Loucy (cell line): ENCODE results near the gene PRDX1.
A peak's percentile ranks its signal among the peaks of the same experiment; 100 is the strongest.

Source experiments
- H2AFZ ChIP-seq: fragments of 200-600 bp; sonication (generic); 2 replicates; pipeline ENCODE4 v1.6.0; 2016; ENCODE audit warnings: antibody characterized with exemption, mild to moderate bottlenecking, low read length, moderate library complexity
- H3F3A ChIP-seq: fragments of 200-600 bp; 2 replicates; pipeline ENCODE4 v1.6.0; 2016; ENCODE audit warnings: antibody characterized with exemption, low read depth, mild to moderate bottlenecking
- H3K27me3 ChIP-seq: fragments of 200-600 bp; sonication (generic); 2 replicates; pipeline ENCODE4 v1.6.1; 2014; ENCODE audit warnings: low read length, mild to moderate bottlenecking; ENCODE audit not compliant: insufficient read depth, poor library complexity, severe bottlenecking
- H3K36me3 ChIP-seq: fragments of 200-600 bp; sonication (generic); 2 replicates; pipeline ENCODE4 v1.6.1; 2016; ENCODE audit warnings: low read length; ENCODE audit not compliant: insufficient read depth
- H3K4me1 ChIP-seq: fragments of 200-600 bp; sonication (generic); 2 replicates; pipeline ENCODE4 v1.5.1; 2014; ENCODE audit warnings: low read length, mild to moderate bottlenecking; ENCODE audit not compliant: insufficient read depth, poor library complexity, severe bottlenecking
- H3K4me2 ChIP-seq: fragments of 200-600 bp; sonication (generic); 2 replicates; pipeline ENCODE4 v1.6.0; 2014; ENCODE audit warnings: antibody characterized with exemption, low read length, low read depth, mild to moderate bottlenecking; ENCODE audit not compliant: poor library complexity, severe bottlenecking
- H3K4me3 ChIP-seq: fragments of 200-600 bp; sonication (generic); 2 replicates; pipeline ENCODE4 v1.5.1; 2014; ENCODE audit warnings: low read length, mild to moderate bottlenecking, mixed read lengths; ENCODE audit not compliant: poor library complexity, severe bottlenecking
- H3K79me2 ChIP-seq: fragments of 200-600 bp; sonication (generic); 2 replicates; pipeline ENCODE4 v1.6.1; 2014; ENCODE audit warnings: low read length; ENCODE audit not compliant: insufficient read depth
- H3K9ac ChIP-seq: fragments of 200-600 bp; sonication (generic); 2 replicates; pipeline ENCODE4 v1.6.0; 2014; ENCODE audit warnings: mild to moderate bottlenecking, low read depth, low read length, moderate library complexity; ENCODE audit not compliant: poor library complexity, severe bottlenecking
- H3K9me2 ChIP-seq: fragments of 200-600 bp; sonication (generic); replicated peaks from 2 replicates; pipeline ENCODE4 v1.6.1; 2016; ENCODE audit warnings: low read depth, low read length, mixed read lengths
- H3K9me3 ChIP-seq: fragments of 200-600 bp; sonication (generic); 2 replicates; pipeline ENCODE4 v1.6.1; 2014; ENCODE audit warnings: mild to moderate bottlenecking, antibody characterized with exemption, low read length, low read depth; ENCODE audit not compliant: insufficient read depth
- H4K20me1 ChIP-seq: fragments of 200-600 bp; sonication (generic); 2 replicates; pipeline ENCODE4 v1.6.0; 2014; ENCODE audit warnings: antibody characterized with exemption, low read length, mild to moderate bottlenecking; ENCODE audit not compliant: insufficient read depth, poor library complexity, severe bottlenecking
- CTCF ChIP-seq: fragments of 200-600 bp; sonication (generic); conservative IDR thresholded peaks from 2 replicates; pipeline ENCODE4 v1.5.1; 2014; ENCODE audit warnings: mild to moderate bottlenecking, antibody characterized with exemption, low read length
- EZH2phosphoT487 ChIP-seq: fragments of 200-600 bp; IDR thresholded peaks from 2 replicates; pipeline ENCODE4 v1.6.1; 2018; ENCODE audit warnings: antibody characterized with exemption, mild to moderate bottlenecking, moderate library complexity, borderline replicate concordance

Gene PRDX1

GRCh38 chr1:45566722-45567121 is 45.0 kb upstream of the PRDX1 start:
- no peaks in the 10 kb centered on the region for H3K4me1 ChIP-seq
- H3K27me3 ChIP-seq = no peaks in the 10 kb centered on the region
- H3K9me3 ChIP-seq = no peaks in the 10 kb centered on the region
- H3K79me2 ChIP-seq = peaks cover 17% of the 10 kb centered on the region; the same call in 1 of the 2 replicates
- no peak overlapping the region for H3K4me2 ChIP-seq
- TF ChIP-seq EZH2phosphoT487 (no peak), CTCF (no peak)
- H2AFZ ChIP-seq = no peak overlapping the region
- no peaks in the 10 kb centered on the region for H3K9me2 ChIP-seq
- H3K4me3 ChIP-seq = no peak overlapping the region
- peaks cover 75% of the 10 kb centered on the region; the same call in 1 of the 2 replicates for H3K36me3 ChIP-seq
- H3F3A ChIP-seq = peaks cover 6% of the 10 kb centered on the region; the same call in 1 of the 2 replicates
- H4K20me1 ChIP-seq = peaks cover 11% of the 10 kb centered on the region
- H3K9ac ChIP-seq = no peak overlapping the region

GRCh38 chr1:45563843-45564242 is 42.2 kb upstream of the PRDX1 start:
- no peaks in the 10 kb centered on the region for H3F3A ChIP-seq
- no peak overlapping the region for H2AFZ ChIP-seq
- TF ChIP-seq EZH2phosphoT487 (no peak), CTCF (no peak)
- H3K79me2 ChIP-seq = peaks cover 44% of the 10 kb centered on the region
- peaks cover 17% of the 10 kb centered on the region for H4K20me1 ChIP-seq
- H3K27me3 ChIP-seq = no peaks in the 10 kb centered on the region
- no peaks in the 10 kb centered on the region for H3K9me2 ChIP-seq
- no peak overlapping the region for H3K4me3 ChIP-seq
- no peak overlapping the region for H3K4me2 ChIP-seq
- H3K9me3 ChIP-seq = no peaks in the 10 kb centered on the region
- peaks cover 60% of the 10 kb centered on the region; the same call in 1 of the 2 replicates for H3K36me3 ChIP-seq
- no peak overlapping the region for H3K9ac ChIP-seq
- peaks cover 7% of the 10 kb centered on the region for H3K4me1 ChIP-seq

GRCh38 chr1:45557422-45557944 is 35.8 kb upstream of the PRDX1 start:
- Histone ChIP-seq H3K9ac (peak overlapping the region; percentile 55), H3K36me3 (peaks cover 15% of the 10 kb centered on the region; the same call in 1 of the 2 replicates), H3K4me1 (peaks cover 34% of the 10 kb centered on the region), H3K9me2 (no peaks in the 10 kb centered on the region), H3F3A (no peaks in the 10 kb centered on the region; the same call in 1 of the 2 replicates), H2AFZ (no peak overlapping the region), H4K20me1 (peaks cover 54% of the 10 kb centered on the region), H3K27me3 (no peaks in the 10 kb centered on the region), H3K9me3 (no peaks in the 10 kb centered on the region), H3K4me2 (peak overlapping the region; percentile 31), H3K79me2 (peaks cover 90% of the 10 kb centered on the region), H3K4me3 (no peak overlapping the region)
- no peak for TF ChIP-seq CTCF
